ENCODE results near the gene ENTPD6. TPM values are rescaled to one million over a fixed set of nuclear protein-coding genes. Genes with fewer than 3 reads are reported as not detected.

Gene ENTPD6
- total RNA-seq (2022; extraction: Qiagen RNA extraction) = 172 to 195 TPM (median 191 TPM) in 5 replicates

GRCh38 chr20:25195014-25195961 is at the start of gene ENTPD6:
Gene ENTPD6 (plus strand): TSS chr20:25195712. CDS start chr20:25206537, 10,825 bp downstream.

GRCh38 chr20:25247956-25248785 is 52.7 kb downstream of the ENTPD6 start, which contains the start of gene PYGB:
Gene PYGB (plus strand): TSS chr20:25248085. CDS start chr20:25248179, 94 bp downstream.

Other genes starting within 250 kb of the ENTPD6 start
- 0.13 TPM in 1 of 5 replicates, not detected in the others for gene CST7, start 246.4 kb upstream of the ENTPD6 start, total RNA-seq (2022; extraction: Qiagen RNA extraction)
- gene APMAP, start 203.0 kb upstream of the ENTPD6 start, total RNA-seq (2022; extraction: Qiagen RNA extraction) = 180 to 194 TPM (median 185 TPM) in 5 replicates
- 16.1 to 18.5 TPM (median 17.3 TPM) in 5 replicates for gene ACSS1, start 137.6 kb upstream of the ENTPD6 start, total RNA-seq (2022; extraction: Qiagen RNA extraction)
- gene VSX1, start 113.6 kb upstream of the ENTPD6 start, total RNA-seq (2022; extraction: Qiagen RNA extraction) = 0.68 to 1.0 TPM (median 0.99 TPM) in 5 replicates
- gene PYGB, start 52.4 kb downstream of the ENTPD6 start, total RNA-seq (2022; extraction: Qiagen RNA extraction) = 302 to 405 TPM (median 398 TPM) in 5 replicates
- gene ABHD12, start 195.1 kb downstream of the ENTPD6 start, total RNA-seq (2022; extraction: Qiagen RNA extraction) = 109 to 160 TPM (median 149 TPM) in 5 replicates
- 29.1 to 38.4 TPM (median 36.5 TPM) in 5 replicates for gene GINS1, start 212.0 kb downstream of the ENTPD6 start, total RNA-seq (2022; extraction: Qiagen RNA extraction)